Stimulated activated CD4-positive, alpha-beta T cell treated with anti-CD3 and anti-CD28 coated beads, Interleukin-15, amount 100 ng/mL, for 24 hours (primary cell): Measurements from ENCODE around the gene FRK.
"Not testable (repeated sequence)": the region's sequence is repeated elsewhere in the genome, so short reads cannot be mapped to it uniquely, and the experiment has no call there.

Experiments
- DNase-seq: peaks from one replicate; pipeline ENCODE4 v3.0.0-alpha.2; 2020

FRK gene

GRCh38 chr6:116003668-116004067, 57.0 kb downstream of the FRK start:
- no peak for DNase-seq

- no peak for DNase-seq
Measured at GRCh38 chr6:116002756-116003155, 57.9 kb downstream of the FRK start.

GRCh38 chr6:115999235-115999634, 61.5 kb downstream of the FRK start:
- no peak for DNase-seq

GRCh38 chr6:115997990-115998585, 62.6 kb downstream of the FRK start:
- no peak for DNase-seq

GRCh38 chr6:115986026-115986425, 74.7 kb downstream of the FRK start:
- no peak for DNase-seq

GRCh38 chr6:115984809-115985208, 75.9 kb downstream of the FRK start:
- DNase-seq: no peak

GRCh38 chr6:115983998-115984397, 76.7 kb downstream of the FRK start:
- no peak for DNase-seq

GRCh38 chr6:115982453-115982852, 78.2 kb downstream of the FRK start:
- no peak for DNase-seq

- no peak for DNase-seq
Measured at GRCh38 chr6:115977220-115977619, 83.5 kb downstream of the FRK start.

GRCh38 chr6:115976321-115976870, 84.3 kb downstream of the FRK start:
- DNase-seq: no peak

GRCh38 chr6:115972679-115973078, 88.0 kb downstream of the FRK start:
- DNase-seq: no peak

- no peak for DNase-seq
Measured at GRCh38 chr6:115971785-115972184, 88.9 kb downstream of the FRK start.

GRCh38 chr6:115969930-115970273, 90.8 kb downstream of the FRK start:
- no peak for DNase-seq

GRCh38 chr6:115969207-115969929, 91.3 kb downstream of the FRK start:
- no peak for DNase-seq

GRCh38 chr6:115960286-115960685, 100.4 kb downstream of the FRK start:
- DNase-seq: not testable (repeated sequence)

- DNase-seq: no peak
Measured at GRCh38 chr6:115958958-115959357, 101.7 kb downstream of the FRK start.

GRCh38 chr6:115954740-115955139, 106.0 kb downstream of the FRK start:
- no peak for DNase-seq

GRCh38 chr6:115948751-115949150, 111.9 kb downstream of the FRK start:
- no peak for DNase-seq

- no peak for DNase-seq
Measured at GRCh38 chr6:115947966-115948541, 112.6 kb downstream of the FRK start.

- no peak for DNase-seq
Measured at GRCh38 chr6:115945812-115946211, 114.9 kb downstream of the FRK start.

GRCh38 chr6:115945306-115945705, 115.4 kb downstream of the FRK start:
- no peak for DNase-seq

GRCh38 chr6:115944829-115945228, 115.9 kb downstream of the FRK start:
- DNase-seq: not testable (repeated sequence)

- not testable (repeated sequence) for DNase-seq
Measured at GRCh38 chr6:115937502-115937901, 123.2 kb downstream of the FRK start.

GRCh38 chr6:115935361-115935760, 125.3 kb downstream of the FRK start:
- DNase-seq: no peak
